NCI-H2107 (cell line): ENCODE measurements around the gene PRDM15.

Experiments
- DNase-seq: peaks from one replicate; lab custom pipeline; 2025; lab: John Stamatoyannopoulos, UW

PRDM15 gene

GRCh38 chr21:41824466-41825207 is 54.5 kb downstream of the PRDM15 start:
- DNase-seq, result no peak

- no peak for DNase-seq
Measured at GRCh38 chr21:41823906-41824305, 55.2 kb downstream of the PRDM15 start.

- peak; percentile 26 for DNase-seq
Measured at GRCh38 chr21:41823166-41823565, 56.0 kb downstream of the PRDM15 start.

GRCh38 chr21:41821756-41822431 is 57.2 kb downstream of the PRDM15 start:
- no peak for DNase-seq

GRCh38 chr21:41821081-41821755 is 57.9 kb downstream of the PRDM15 start:
- DNase-seq, result no peak

- no peak for DNase-seq
Measured at GRCh38 chr21:41820384-41821080, 58.6 kb downstream of the PRDM15 start.

- no peak for DNase-seq
Measured at GRCh38 chr21:41819856-41820281, 59.3 kb downstream of the PRDM15 start.

- no peak for DNase-seq
Measured at GRCh38 chr21:41819236-41819855, 59.8 kb downstream of the PRDM15 start.

GRCh38 chr21:41817877-41818855 is 61.0 kb downstream of the PRDM15 start:
- no peak for DNase-seq

GRCh38 chr21:41817228-41817627 is 61.9 kb downstream of the PRDM15 start:
- peak; percentile 33 for DNase-seq

GRCh38 chr21:41816583-41817165 is 62.5 kb downstream of the PRDM15 start:
- DNase-seq, result peak; percentile 27

- DNase-seq, result no peak
Measured at GRCh38 chr21:41815652-41816582, 63.2 kb downstream of the PRDM15 start.

GRCh38 chr21:41813226-41813625 is 65.9 kb downstream of the PRDM15 start:
- DNase-seq, result no peak

GRCh38 chr21:41812679-41813078 is 66.5 kb downstream of the PRDM15 start:
- no peak for DNase-seq

- DNase-seq, result no peak
Measured at GRCh38 chr21:41810597-41810932, 68.6 kb downstream of the PRDM15 start.

GRCh38 chr21:41809891-41810596 is 69.1 kb downstream of the PRDM15 start:
- DNase-seq, result no peak

GRCh38 chr21:41808846-41809245 is 70.3 kb downstream of the PRDM15 start:
- no peak for DNase-seq

- DNase-seq, result no peak
Measured at GRCh38 chr21:41808094-41808493, 71.0 kb downstream of the PRDM15 start.

- no peak for DNase-seq
Measured at GRCh38 chr21:41806773-41807172, 72.4 kb downstream of the PRDM15 start.
